Natural killer cell (primary cell): ENCODE results near the gene ACSL5. TPM values are rescaled to one million over a fixed set of nuclear protein-coding genes. Genes with fewer than 3 reads are reported as not detected.

ENCODE experiments used
- ATAC-seq, 3 donors: fragments of 150-1000 bp in 2 of 3; fragments of 200-7000 bp in 1 of 3; cut with Tn5 transposase; 1 replicate in 1 of 3; 2 replicates in 2 of 3; pipeline ENCODE4 v1.10.0; 2021; ENCODE audit warnings: mild to moderate bottlenecking in 2 of 3, moderate library complexity in 2 of 3
- DNase-seq, 2 donors: peaks; one replicate each; pipeline versions ENCODE4 v3.0.0 to v3.0.0-alpha.2; 2013 to 2021; ENCODE audit warnings: mixed read lengths in 1 of 2
- H3K27ac ChIP-seq: one replicate; pipeline ENCODE4 v1.5.1; 2013; ENCODE audit warnings: mild to moderate bottlenecking, low read length
- H3K27me3 ChIP-seq: one replicate; pipeline ENCODE4 v1.6.1; 2013; ENCODE audit warnings: low read length; ENCODE audit not compliant: control insufficient read depth, insufficient read depth
- H3K36me3 ChIP-seq: one replicate; pipeline ENCODE4 v1.6.1; 2013; ENCODE audit warnings: low read length; ENCODE audit not compliant: control insufficient read depth, insufficient read depth
- H3K4me1 ChIP-seq: one replicate; pipeline ENCODE4 v1.6.1; 2013; ENCODE audit warnings: low read length; ENCODE audit not compliant: control insufficient read depth, insufficient read depth
- H3K4me3 ChIP-seq: one replicate; pipeline ENCODE4 v1.5.1; 2013; ENCODE audit warnings: low read length
- H3K9me3 ChIP-seq: one replicate; pipeline ENCODE4 v1.6.1; 2013; ENCODE audit warnings: low read length; ENCODE audit not compliant: control insufficient read depth, insufficient read depth
- H3K27ac Mint-ChIP-seq, 2 donors: one replicate each; pipeline ENCODE4 v1.8.0; 2022; ENCODE audit warnings: mild to moderate bottlenecking in 2 of 2, mixed read lengths in 2 of 2, moderate library complexity in 1 of 2
- H3K27me3 Mint-ChIP-seq, 2 donors: one replicate each; pipeline ENCODE4 v1.8.0; 2022; ENCODE audit warnings: low read depth in 2 of 2, mixed read lengths in 2 of 2
- H3K36me3 Mint-ChIP-seq: one replicate; pipeline ENCODE4 v1.8.0; 2022; ENCODE audit warnings: mixed read lengths
- H3K4me1 Mint-ChIP-seq, 2 donors: one replicate each; pipeline ENCODE4 v1.8.0; 2022; ENCODE audit warnings: mixed read lengths in 2 of 2
- H3K4me3 Mint-ChIP-seq: one replicate; pipeline ENCODE4 v1.8.0; 2022; ENCODE audit warnings: mild to moderate bottlenecking, moderate library complexity, mixed read lengths
- H3K9me3 Mint-ChIP-seq, 2 donors: one replicate each; pipeline ENCODE4 v1.8.0; 2022; ENCODE audit warnings: mixed read lengths in 2 of 2
- CTCF ChIP-seq: fragments of 200-600 bp; IDR thresholded peaks from one replicate; pipeline ENCODE4 v1.8.0; 2022; ENCODE audit warnings: antibody characterized with exemption
- WGBS: methylation state at CpG from one replicate; pipeline ENCODE4 v1.1.7; 2013; ENCODE audit warnings: missing lambda C conversion rate; ENCODE audit not compliant: insufficient coverage; 5-methylcytosine and 5-hydroxymethylcytosine counted together
- intact Hi-C: fragments of 100-400 bp; cut with micrococcal nuclease; formaldehyde crosslinking; loops from one replicate; pipeline ENCODE4 v1.14.2; 2022
- total RNA-seq, 4 donors: library from RNA; stranded (reverse); fragments of 120-200 nt in 1 of 4; gene quantifications; one replicate each; pipeline versions ENCODE4 v1.2.3 to v1.2.4, GENCODE V29; 2013 to 2022

Gene ACSL5
- total RNA-seq, 3 donors from 2014 or later (not counting 1 experiment from before 2014, with no cell fraction given): 41.7 to 71.2 (median 53.7) TPM

- no peaks in the 10 kb centered on the region for H3K36me3 ChIP-seq
- Mint-ChIP-seq H3K27me3 (peaks cover 19 to 42% of the 10 kb centered on the region in 2 donors), H3K4me1 (no peaks in the 10 kb centered on the region), H3K9me3 (no peaks in the 10 kb centered on the region), H3K27ac (no peak overlapping the region), H3K36me3 (no peaks in the 10 kb centered on the region), H3K4me3 (no peak overlapping the region)
- no peaks in the 10 kb centered on the region for H3K27me3 ChIP-seq
- no peak for DNase-seq
- no peak for TF ChIP-seq CTCF
- 75% methylated on average over 1 of the region's 1 CpG for WGBS
- no peak overlapping the region for H3K27ac ChIP-seq
- no peaks in the 10 kb centered on the region for H3K9me3 ChIP-seq
- no peaks in the 10 kb centered on the region for H3K4me1 ChIP-seq
- ATAC-seq: no peak
- intact Hi-C loops: no loop called here
- H3K4me3 ChIP-seq: no peak overlapping the region
Measured at GRCh38 chr10:112330607-112331160, 43.2 kb upstream of the ACSL5 start.

- DNase-seq (no peak), ATAC-seq (no peak)
- Mint-ChIP-seq H3K4me3 (no peak overlapping the region), H3K36me3 (no peaks in the 10 kb centered on the region), H3K4me1 (no peaks in the 10 kb centered on the region), H3K27me3 (peaks cover 20 to 37% of the 10 kb centered on the region in 2 donors), H3K9me3 (no peaks in the 10 kb centered on the region), H3K27ac (no peak overlapping the region)
- whole genome bisulfite sequencing: 96% methylated on average over 3 of the region's 3 CpGs
- Histone ChIP-seq H3K9me3 (no peaks in the 10 kb centered on the region), H3K27me3 (no peaks in the 10 kb centered on the region), H3K27ac (no peak overlapping the region), H3K36me3 (no peaks in the 10 kb centered on the region), H3K4me1 (no peaks in the 10 kb centered on the region), H3K4me3 (no peak overlapping the region)
- intact Hi-C loops: no loop called here
- no peak for TF ChIP-seq CTCF
Measured at GRCh38 chr10:112332022-112332421, 41.9 kb upstream of the ACSL5 start.

- H3K27me3 ChIP-seq: no peaks in the 10 kb centered on the region
- no peaks in the 10 kb centered on the region for H3K36me3 ChIP-seq
- DNase-seq: no peak
- H3K4me3 Mint-ChIP-seq: no peak overlapping the region
- H3K4me1 ChIP-seq: no peaks in the 10 kb centered on the region
- no peak for ATAC-seq
- H3K27ac Mint-ChIP-seq: no peak overlapping the region
- no peak overlapping the region for H3K27ac ChIP-seq
- no peaks in the 10 kb centered on the region for H3K9me3 Mint-ChIP-seq
- H3K27me3 Mint-ChIP-seq: peaks cover 26 to 35% of the 10 kb centered on the region in 2 donors
- no peaks in the 10 kb centered on the region for H3K9me3 ChIP-seq
- TF ChIP-seq CTCF: no peak
- WGBS: 79% methylated on average over 4 of the region's 5 CpGs
- H3K4me1 Mint-ChIP-seq: no peaks in the 10 kb centered on the region
- no peak overlapping the region for H3K4me3 ChIP-seq
- intact Hi-C loops: no loop called here
- H3K36me3 Mint-ChIP-seq: no peaks in the 10 kb centered on the region
Measured at GRCh38 chr10:112332509-112333228, 41.2 kb upstream of the ACSL5 start.
